Testis (tissue), 2 donors: ENCODE data around the gene GNA14.

Experiments
- CTCF ChIP-seq, 3 experiments: fragments of 450-650 bp in 2 of 3; fragments of 200-600 bp in 1 of 3; sonication (generic) in 1 of 3; IDR thresholded peaks; one replicate each; pipeline ENCODE4 v1.5.1; 2016 to 2019; ENCODE audit warnings: antibody characterized with exemption in 3 of 3, mild to moderate bottlenecking in 2 of 3, moderate library complexity in 1 of 3
- POLR2A ChIP-seq: fragments of 450-650 bp; IDR thresholded peaks from one replicate; pipeline ENCODE4 v1.6.1; 2017; ENCODE audit warnings: antibody characterized with exemption, mild to moderate bottlenecking, moderate library complexity

DNA sequence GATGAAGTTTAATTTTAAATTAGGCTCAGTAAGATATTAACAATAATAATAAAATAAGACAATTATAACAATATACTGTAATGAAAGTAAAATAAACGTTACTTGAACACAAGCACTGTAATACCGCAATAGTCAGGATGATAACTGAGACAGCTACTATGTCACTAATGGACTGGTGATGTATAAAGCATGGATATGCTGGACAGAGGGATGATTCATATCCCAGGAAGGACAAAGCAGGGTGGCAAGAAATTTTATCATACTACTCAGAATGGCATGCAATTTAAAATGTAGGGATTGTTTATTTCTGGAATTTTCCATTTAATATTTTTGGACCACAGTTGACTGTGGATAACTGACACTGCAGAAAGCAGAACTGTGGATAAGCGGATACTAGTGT, 273.9 kb downstream of the GNA14 start:
- TF ChIP-seq CTCF (IDR thresholded peaks at IDR 0.05) (no peak), POLR2A (no peak)
